B cell (primary cell): Measurements from ENCODE around the gene CPLANE1. TPM values are rescaled to one million over a fixed set of nuclear protein-coding genes. Genes with fewer than 3 reads are reported as not detected.

ENCODE experiments used
- ATAC-seq: fragments of 200-7000 bp; cut with Tn5 transposase; one replicate; pipeline ENCODE4 v1.10.0; 2021; ENCODE audit warnings: low read depth, mild to moderate bottlenecking, moderate number of reproducible peaks, moderate library complexity
- CTCF ChIA-PET: fragments of 350-600 bp; sonication (Branson Sonifier 250); formaldehyde crosslinking; loops from one replicate; lab custom pipeline; 2021; ENCODE audit warnings: antibody characterized with exemption, inconsistent platforms; lab: Charles Lee
- POLR2A ChIA-PET: fragments of 350-600 bp; sonication (Branson Sonifier 250); formaldehyde crosslinking; loops from one replicate; lab custom pipeline; 2021; ENCODE audit warnings: antibody characterized with exemption; lab: Charles Lee
- DNase-seq: peaks from one replicate; pipeline ENCODE4 v3.0.0; 2013
- H2AFZ ChIP-seq: 2 replicates; pipeline ENCODE4 v1.6.1; 2012; ENCODE audit warnings: mild to moderate bottlenecking, low read depth, low read length; ENCODE audit not compliant: insufficient read depth, poor library complexity, severe bottlenecking
- H3K27ac ChIP-seq, 2 donors: 1 replicate in 1 of 2; 2 replicates in 1 of 2; pipeline ENCODE4 v1.5.1; 2012 to 2013; ENCODE audit warnings: low read length in 2 of 2, mild to moderate bottlenecking in 2 of 2, moderate library complexity in 1 of 2
- H3K27me3 ChIP-seq, 4 experiments: fragments of 200-600 bp in 1 of 4; sonication (generic) in 1 of 4; replicated peaks in 1 of 4; 1 replicate in 2 of 4; 2 replicates in 2 of 4; pipeline versions ENCODE4 v1.6.1 to v1.7.0; 2013 to 2016; ENCODE audit warnings: low read length in 3 of 4, mild to moderate bottlenecking in 2 of 4, mixed read lengths in 1 of 4, moderate library complexity in 1 of 4; ENCODE audit not compliant: insufficient read depth in 4 of 4, control insufficient read depth in 3 of 4; ENCODE audit errors: control extremely low read depth in 1 of 4
- H3K36me3 ChIP-seq, 2 experiments: replicated peaks in 1 of 2; 1 replicate in 1 of 2; 2 replicates in 1 of 2; pipeline versions ENCODE4 v1.6.1 to v1.7.1; 2013; ENCODE audit warnings: low read length in 1 of 2; ENCODE audit not compliant: insufficient read depth in 2 of 2, control insufficient read depth in 1 of 2; ENCODE audit errors: control extremely low read depth in 1 of 2, extremely low read depth in 1 of 2
- H3K4me1 ChIP-seq, 2 donors: fragments of 200-600 bp in 1 of 2; sonication (generic) in 1 of 2; 1 replicate in 1 of 2; 2 replicates in 1 of 2; pipeline versions ENCODE4 v1.5.1 to v1.6.1; 2013 to 2017; ENCODE audit warnings: low read length in 2 of 2; ENCODE audit not compliant: control insufficient read depth in 2 of 2, insufficient read depth in 2 of 2
- H3K4me2 ChIP-seq: replicated peaks from 2 replicates; pipeline ENCODE3; 2012; ENCODE audit warnings: mild to moderate bottlenecking, low read depth, low read length; ENCODE audit not compliant: poor library complexity, severe bottlenecking
- H3K4me3 ChIP-seq, 5 experiments: fragments of 200-600 bp in 1 of 5; sonication (generic) in 1 of 5; 1 replicate in 3 of 5; 2 replicates in 2 of 5; pipeline versions ENCODE4 v1.5.1 to v1.7.0; 2011 to 2016; ENCODE audit warnings: low read length in 4 of 5, mild to moderate bottlenecking in 4 of 5, low read depth in 2 of 5, control low read depth in 1 of 5, moderate library complexity in 1 of 5; ENCODE audit not compliant: insufficient read depth in 1 of 5; ENCODE audit errors: control extremely low read depth in 1 of 5, extremely low read depth in 1 of 5
- H3K79me2 ChIP-seq: fragments of 200-600 bp; sonication (generic); one replicate; pipeline ENCODE4 v1.6.0; 2016; ENCODE audit warnings: low read length; ENCODE audit not compliant: control insufficient read depth, insufficient read depth
- H3K9ac ChIP-seq: fragments of 200-600 bp; sonication (generic); 2 replicates; pipeline ENCODE4 v1.6.1; 2017; ENCODE audit warnings: mild to moderate bottlenecking, low read length, moderate library complexity
- H3K9me3 ChIP-seq, 3 donors: one replicate each; pipeline versions ENCODE4 v1.6.1 to v1.7.1; 2013; ENCODE audit warnings: low read length in 2 of 3; ENCODE audit not compliant: control insufficient read depth in 2 of 3, insufficient read depth in 1 of 3; ENCODE audit errors: control extremely low read depth in 1 of 3
- H4K20me1 ChIP-seq: 2 replicates; pipeline ENCODE4 v1.6.0; 2012; ENCODE audit warnings: mild to moderate bottlenecking, low read length; ENCODE audit not compliant: insufficient read depth, control insufficient read depth, poor library complexity, severe bottlenecking
- H3K27ac Mint-ChIP-seq: one replicate; pipeline ENCODE4 v1.8.0; 2021; ENCODE audit warnings: mixed read lengths
- H3K27me3 Mint-ChIP-seq: one replicate; pipeline ENCODE4 v1.8.0; 2021; ENCODE audit warnings: mixed read lengths
- H3K4me1 Mint-ChIP-seq: one replicate; pipeline ENCODE4 v1.8.0; 2021; ENCODE audit warnings: mixed read lengths
- H3K4me3 Mint-ChIP-seq: one replicate; pipeline ENCODE4 v1.8.0; 2021; ENCODE audit warnings: mixed read lengths
- H3K9me3 Mint-ChIP-seq: one replicate; pipeline ENCODE4 v1.8.0; 2022; ENCODE audit warnings: mixed read lengths; ENCODE audit not compliant: insufficient read depth
- CTCF ChIP-seq: fragments of 200-600 bp; IDR thresholded peaks from one replicate; pipeline ENCODE4 v1.8.0; 2022; ENCODE audit warnings: antibody characterized with exemption, mild to moderate bottlenecking
- EZH2 ChIP-seq: IDR thresholded peaks from 2 replicates; pipeline ENCODE4 v1.6.1; 2012; ENCODE audit warnings: borderline replicate concordance, low read depth, mild to moderate bottlenecking, moderate library complexity, low read length; ENCODE audit not compliant: insufficient read depth, poor library complexity, severe bottlenecking
- WGBS: methylation state at CpG from one replicate; pipeline ENCODE4 v1.1.5; 2013; ENCODE audit warnings: missing lambda C conversion rate; ENCODE audit not compliant: insufficient coverage; 5-methylcytosine and 5-hydroxymethylcytosine counted together
- intact Hi-C: fragments of 100-400 bp; cut with micrococcal nuclease; formaldehyde crosslinking; loops from one replicate; pipeline ENCODE4 v1.10.0; 2022
- polyA plus RNA-seq: library from polyadenylated mRNA; depleted of rRNA; stranded (reverse); fragments of >200 nt; gene quantifications from 2 replicates; pipeline ENCODE4 v1.2.3, GENCODE V29; 2012
- total RNA-seq, 2 donors: library from RNA; stranded (reverse); fragments of 120-200 nt in 1 of 2; gene quantifications; 1 replicate in 1 of 2; 2 replicates in 1 of 2; pipeline versions ENCODE4 v1.2.3 to v1.2.4, GENCODE V29; 2013 to 2022

CPLANE1 gene
- total and polyA plus RNA-seq, 2 donors (not counting 1 experiment from before 2014, with no cell fraction given), result 1.9 to 17.9 TPM

- POLR2A ChIA-PET, result no interaction called here
- CTCF ChIA-PET, result interaction anchor here (0.5 kb wide), 1 partner anchor 1959 kb away, joined by 3 read pairs; no protein-coding TSS in a partner anchor
- H4K20me1 ChIP-seq, result no peaks in the 10 kb centered on the region
- Mint-ChIP-seq H3K9me3 (no peaks in the 10 kb centered on the region), H3K27ac (no peak overlapping the region), H3K4me1 (peaks cover 7% of the 10 kb centered on the region), H3K27me3 (no peaks in the 10 kb centered on the region), H3K4me3 (no peak overlapping the region)
- no peak overlapping the region for H3K4me2 ChIP-seq
- H3K79me2 ChIP-seq, result no peaks in the 10 kb centered on the region
- H3K27ac ChIP-seq, result no peak overlapping the region
- TF ChIP-seq CTCF (no peak), EZH2 (no peak)
- WGBS, result 78% methylated on average over 2 of the region's 5 CpGs
- H2AFZ ChIP-seq, result no peak overlapping the region
- H3K4me1 ChIP-seq, result no peaks in the 10 kb centered on the region
- ATAC-seq (no peak), DNase-seq (no peak)
- H3K4me3 ChIP-seq, result no peak overlapping the region
- intact Hi-C loops, result no loop called here
- H3K9ac ChIP-seq, result no peak overlapping the region
- H3K9me3 ChIP-seq, result no peaks in the 10 kb centered on the region
- H3K36me3 ChIP-seq, result peaks cover 0 to 4% of the 10 kb centered on the region in 2 experiments
- no peaks in the 10 kb centered on the region for H3K27me3 ChIP-seq
Measured at GRCh38 chr5:37120270-37120669, 128.9 kb downstream of the CPLANE1 start.

- ChIA-PET CTCF (no interaction called here), POLR2A (no interaction called here)
- TF ChIP-seq CTCF (no peak), EZH2 (no peak)
- Histone ChIP-seq H3K4me1 (peaks cover 0 to 3% of the 10 kb centered on the region in 2 donors), H3K4me2 (no peak overlapping the region), H4K20me1 (no peaks in the 10 kb centered on the region), H3K27ac (no peak overlapping the region), H3K9me3 (no peaks in the 10 kb centered on the region), H3K4me3 (no peak overlapping the region), H3K27me3 (no peaks in the 10 kb centered on the region), H3K79me2 (no peaks in the 10 kb centered on the region), H3K9ac (no peak overlapping the region), H3K36me3 (peaks cover 0 to 16% of the 10 kb centered on the region in 2 experiments), H2AFZ (no peak overlapping the region)
- peaks cover 16% of the 10 kb centered on the region for H3K4me1 Mint-ChIP-seq
- ATAC-seq, result no peak
- H3K9me3 Mint-ChIP-seq, result no peaks in the 10 kb centered on the region
- intact Hi-C loops, result no loop called here
- 100% methylated on average over 1 of the region's 6 CpGs for WGBS
- no peak overlapping the region for H3K4me3 Mint-ChIP-seq
- DNase-seq, result no peak
- H3K27ac Mint-ChIP-seq, result no peak overlapping the region
- no peaks in the 10 kb centered on the region for H3K27me3 Mint-ChIP-seq
Measured at GRCh38 chr5:37116359-37116758, 132.8 kb downstream of the CPLANE1 start.
